CD4-positive, CD25-positive, alpha-beta regulatory T cell (primary cell): Measurements from ENCODE around the gene CABLES1. TPM values are rescaled to one million over a fixed set of nuclear protein-coding genes. Genes with fewer than 3 reads are reported as not detected.
"Not testable (repeated sequence)": the region's sequence is repeated elsewhere in the genome, so short reads cannot be mapped to it uniquely, and the experiment has no call there.

Experiments
- ATAC-seq, 2 donors: fragments of 150-1000 bp; cut with Tn5 transposase; one replicate each; pipeline ENCODE4 v1.10.0; 2021; ENCODE audit warnings: low read depth in 2 of 2, moderate number of reproducible peaks in 2 of 2, moderate library complexity in 1 of 2
- DNase-seq, 3 donors: peaks; one replicate each; pipeline versions ENCODE4 v3.0.0 to v3.0.0-alpha.2; 2012 to 2022; ENCODE audit warnings: mixed read lengths in 1 of 3
- H3K27ac ChIP-seq: one replicate; pipeline ENCODE4 v1.7.0; 2013; ENCODE audit warnings: mild to moderate bottlenecking, low read length; ENCODE audit not compliant: insufficient read depth, poor library complexity, severe bottlenecking
- H3K27me3 ChIP-seq: one replicate; pipeline ENCODE4 v1.7.0; 2013; ENCODE audit warnings: low read length; ENCODE audit not compliant: control insufficient read depth, insufficient read depth
- H3K36me3 ChIP-seq: one replicate; pipeline ENCODE4 v1.7.0; 2013; ENCODE audit warnings: mild to moderate bottlenecking, low read length, moderate library complexity; ENCODE audit not compliant: control insufficient read depth, insufficient read depth
- H3K4me1 ChIP-seq: 2 replicates; pipeline ENCODE4 v1.7.0; 2013; ENCODE audit warnings: mild to moderate bottlenecking, low read length; ENCODE audit not compliant: insufficient read depth, control insufficient read depth, poor library complexity, severe bottlenecking
- H3K4me3 ChIP-seq: one replicate; pipeline ENCODE4 v1.7.0; 2013; ENCODE audit warnings: low read depth, mild to moderate bottlenecking, low read length, moderate library complexity
- H3K9me3 ChIP-seq, 2 experiments: 1 replicate in 1 of 2; 2 replicates in 1 of 2; pipeline ENCODE4 v1.7.0; 2013; ENCODE audit warnings: low read length in 2 of 2, mild to moderate bottlenecking in 1 of 2, moderate library complexity in 1 of 2; ENCODE audit not compliant: control insufficient read depth in 2 of 2
- H3K27ac Mint-ChIP-seq, 3 donors: one replicate each; pipeline ENCODE4 v1.8.0; 2020 to 2022; ENCODE audit warnings: mild to moderate bottlenecking in 3 of 3, mixed read lengths in 3 of 3, moderate library complexity in 2 of 3
- H3K27me3 Mint-ChIP-seq: one replicate; pipeline ENCODE4 v1.8.0; 2022; ENCODE audit warnings: mild to moderate bottlenecking, mixed read lengths
- H3K36me3 Mint-ChIP-seq: one replicate; pipeline ENCODE4 v1.8.0; 2020; ENCODE audit warnings: mixed read lengths
- H3K4me1 Mint-ChIP-seq, 4 donors: one replicate each; pipeline ENCODE4 v1.8.0; 2020 to 2022; ENCODE audit warnings: mixed read lengths in 4 of 4, mild to moderate bottlenecking in 1 of 4
- H3K4me3 Mint-ChIP-seq, 4 donors: one replicate each; pipeline ENCODE4 v1.8.0; 2020 to 2022; ENCODE audit warnings: mild to moderate bottlenecking in 4 of 4, mixed read lengths in 4 of 4, moderate library complexity in 3 of 4
- H3K9me3 Mint-ChIP-seq, 7 donors: one replicate each; pipeline ENCODE4 v1.8.0; 2020 to 2022; ENCODE audit warnings: mixed read lengths in 7 of 7, mild to moderate bottlenecking in 3 of 7, moderate library complexity in 2 of 7
- polyA plus RNA-seq, 4 donors: library from polyadenylated mRNA; unstranded; fragments of 300-500 nt; fragmentation: Illumina TruSeq; gene quantifications; one replicate each; pipeline ENCODE4 v1.2.3, GENCODE V29; 2021
- total RNA-seq: library from RNA; stranded (reverse); gene quantifications from one replicate; pipeline ENCODE4 v1.2.3, GENCODE V29; 2022

CABLES1 gene
- total and polyA plus RNA-seq, 5 donors from 2014 or later = 0.46 to 5.4 TPM; not detected in 3

DNA sequence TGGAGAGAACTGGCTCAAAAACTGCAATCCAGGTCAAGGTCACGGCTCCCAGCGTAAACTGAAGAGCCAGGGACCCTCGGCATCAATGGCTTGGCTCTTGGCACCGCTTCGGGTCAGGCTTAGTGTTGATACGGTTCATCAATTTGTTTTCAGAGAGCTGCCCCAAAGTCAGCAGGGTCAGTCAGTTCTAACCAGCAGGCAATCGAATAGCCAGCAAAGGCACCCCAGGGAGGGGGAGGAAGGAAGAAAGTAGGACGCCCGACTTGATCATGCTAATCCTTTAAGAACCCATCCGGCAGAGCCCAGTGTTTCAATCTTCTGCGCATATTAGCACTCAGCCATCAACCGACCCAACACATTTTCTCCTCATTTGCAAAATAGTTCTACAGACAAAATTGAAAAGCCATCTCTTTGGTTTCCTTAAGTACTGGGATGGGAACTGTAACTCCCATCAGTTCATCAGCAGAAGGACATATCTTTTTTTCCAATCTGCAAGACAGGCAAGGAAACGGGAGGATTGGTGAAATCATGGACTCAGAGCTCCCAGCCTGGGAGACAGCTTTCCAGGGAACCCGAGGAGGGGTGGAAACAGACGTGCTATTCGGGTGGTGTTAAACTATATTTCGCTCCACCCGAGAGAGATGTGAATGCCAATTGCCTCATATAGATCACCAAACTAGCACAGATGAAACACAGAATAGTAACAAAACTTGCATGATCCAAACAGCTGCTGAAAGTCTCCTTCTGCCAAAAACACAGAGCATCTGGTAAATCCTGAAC lies 40.7 kb upstream of the CABLES1 start:
- no peak for ATAC-seq
- H3K27me3 Mint-ChIP-seq = peaks cover 24% of the 10 kb centered on the region
- H3K27ac Mint-ChIP-seq = no peak overlapping the region
- DNase-seq = no peak
- Histone ChIP-seq H3K4me3 (no peak overlapping the region), H3K9me3 (no peaks in the 10 kb centered on the region), H3K36me3 (no peaks in the 10 kb centered on the region), H3K27me3 (no peaks in the 10 kb centered on the region), H3K4me1 (peaks cover 5% of the 10 kb centered on the region), H3K27ac (no peak overlapping the region)
- H3K4me1 Mint-ChIP-seq = peaks cover 5 to 18% (median 7%) of the 10 kb centered on the region in 4 donors
- no peaks in the 10 kb centered on the region for H3K36me3 Mint-ChIP-seq
- no peak overlapping the region for H3K4me3 Mint-ChIP-seq
- no peaks in the 10 kb centered on the region for H3K9me3 Mint-ChIP-seq

DNA sequence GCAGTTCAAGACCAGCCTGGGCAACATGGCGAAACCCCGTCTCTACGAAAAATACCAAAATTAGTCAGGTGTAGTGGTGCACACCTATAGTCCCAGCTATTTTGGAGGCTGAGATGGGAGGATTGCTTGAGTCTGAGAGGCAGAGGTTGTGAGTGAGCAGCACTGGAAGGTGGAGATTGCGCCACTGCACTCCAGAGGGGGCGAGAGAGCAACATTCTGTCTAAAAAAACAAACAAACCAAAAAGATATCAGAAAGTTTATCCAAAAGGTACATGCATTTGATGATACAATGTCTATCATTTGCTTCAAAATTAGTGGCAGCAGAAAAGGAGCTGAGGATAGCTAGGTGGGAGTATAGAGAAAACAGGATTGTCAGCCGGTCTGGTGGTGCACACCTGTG lies 39.8 kb upstream of the CABLES1 start:
- Histone ChIP-seq H3K27me3 (no peaks in the 10 kb centered on the region), H3K27ac (no peak overlapping the region), H3K4me3 (no peak overlapping the region), H3K36me3 (no peaks in the 10 kb centered on the region), H3K9me3 (no peaks in the 10 kb centered on the region), H3K4me1 (peaks cover 5% of the 10 kb centered on the region)
- Mint-ChIP-seq H3K27me3 (peaks cover 20% of the 10 kb centered on the region), H3K27ac (peak overlapping the region in 1 of 3 donors; percentile 63), H3K4me1 (peaks cover 5 to 18% (median 7%) of the 10 kb centered on the region in 4 donors), H3K9me3 (no peaks in the 10 kb centered on the region), H3K36me3 (no peaks in the 10 kb centered on the region), H3K4me3 (no peak overlapping the region)
- DNase-seq = no peak
- ATAC-seq = no peak

DNA sequence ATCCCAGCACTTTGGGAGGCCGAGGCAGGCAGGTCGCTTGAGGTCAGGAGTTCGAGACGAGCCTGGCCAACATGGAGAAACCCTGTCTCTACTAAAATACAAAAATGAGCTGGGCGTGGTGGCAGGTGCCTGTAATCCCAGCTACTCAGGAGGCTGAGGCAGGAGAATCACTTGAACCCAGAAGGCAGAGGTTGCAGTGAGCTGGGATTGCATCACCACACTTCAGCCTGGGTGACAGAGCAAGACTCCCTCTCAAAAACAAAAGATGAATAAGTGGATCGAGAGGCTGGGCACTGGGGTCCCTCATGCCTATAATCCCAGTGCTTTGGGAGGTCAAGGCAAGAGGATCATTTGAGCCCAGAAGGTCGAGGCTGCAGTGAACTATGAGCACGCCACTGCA lies 38.3 kb upstream of the CABLES1 start:
- not testable (repeated sequence) for H3K9me3 ChIP-seq, H3K9me3 Mint-ChIP-seq, H3K4me3 ChIP-seq, H3K4me3 Mint-ChIP-seq, H3K27ac Mint-ChIP-seq, ATAC-seq, H3K36me3 ChIP-seq, H3K36me3 Mint-ChIP-seq, H3K4me1 ChIP-seq, H3K27ac ChIP-seq, DNase-seq, H3K27me3 ChIP-seq
- H3K27me3 Mint-ChIP-seq = peaks cover 26% of the 10 kb centered on the region
- peaks cover 0 to 11% (median under 1%) of the 10 kb centered on the region in 4 donors for H3K4me1 Mint-ChIP-seq

DNA sequence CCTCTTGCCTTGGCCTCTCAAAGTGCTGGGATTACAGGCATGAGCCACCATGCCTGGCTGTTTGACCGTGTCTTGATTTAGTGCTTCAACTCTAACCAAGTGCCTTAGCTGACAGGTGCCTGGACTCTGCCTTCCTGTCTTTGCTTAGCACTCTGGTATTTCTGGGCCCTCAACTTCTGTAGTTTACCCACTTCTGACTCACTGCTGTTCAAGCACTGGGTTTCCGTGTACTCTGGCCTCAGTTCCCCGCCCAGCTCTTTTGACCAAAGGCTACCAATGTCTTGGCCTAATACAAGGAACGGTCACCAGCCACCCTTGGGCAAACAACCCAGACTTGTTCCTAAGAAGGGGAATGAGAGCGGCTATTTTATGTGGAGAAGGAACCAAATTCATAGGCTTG lies 35.7 kb upstream of the CABLES1 start:
- ATAC-seq (no peak), DNase-seq (no peak)
- H3K4me3 Mint-ChIP-seq = no peak overlapping the region
- peaks cover 0 to 5% (median under 1%) of the 10 kb centered on the region in 4 donors for H3K4me1 Mint-ChIP-seq
- no peaks in the 10 kb centered on the region for H3K36me3 ChIP-seq
- peaks cover 0 to 3% (median 0%) of the 10 kb centered on the region in 7 donors for H3K9me3 Mint-ChIP-seq
- peaks cover 19% of the 10 kb centered on the region for H3K27me3 Mint-ChIP-seq
- H3K27ac Mint-ChIP-seq = no peak overlapping the region
- H3K36me3 Mint-ChIP-seq = no peaks in the 10 kb centered on the region
- H3K4me3 ChIP-seq = no peak overlapping the region
- no peaks in the 10 kb centered on the region for H3K9me3 ChIP-seq
- H3K27me3 ChIP-seq = no peaks in the 10 kb centered on the region
- H3K27ac ChIP-seq = no peak overlapping the region
- no peaks in the 10 kb centered on the region for H3K4me1 ChIP-seq

DNA sequence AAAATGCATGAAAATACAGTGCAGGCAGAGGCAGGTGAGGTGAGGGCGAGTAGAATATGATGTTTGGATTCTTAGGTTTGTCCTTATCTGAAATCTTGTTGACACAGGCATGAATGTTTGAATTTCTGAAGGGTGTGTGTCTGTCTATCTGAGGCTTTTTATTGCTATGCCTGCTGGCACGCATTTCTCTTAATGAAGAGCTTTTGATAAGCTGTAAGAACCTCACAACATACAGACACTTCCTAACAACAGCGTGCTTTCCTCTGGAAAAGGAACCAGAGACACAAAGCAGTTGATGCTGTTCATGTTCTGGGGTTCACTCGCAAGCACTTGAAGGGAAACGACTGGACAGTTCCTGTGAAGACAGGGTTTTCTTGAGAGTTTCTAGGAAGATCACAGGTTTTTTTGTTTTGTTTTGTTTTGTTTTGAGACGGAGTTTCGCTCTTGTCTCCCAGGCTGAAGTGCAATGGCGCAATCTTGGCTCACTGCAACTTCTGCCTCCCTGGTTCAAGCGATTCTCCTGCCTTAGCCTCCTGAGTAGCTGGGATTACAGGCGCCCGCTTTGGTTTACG lies 33.3 kb upstream of the CABLES1 start:
- Mint-ChIP-seq H3K27ac (no peak overlapping the region), H3K4me1 (no peaks in the 10 kb centered on the region), H3K36me3 (no peaks in the 10 kb centered on the region), H3K9me3 (peaks cover 0 to 3% (median 0%) of the 10 kb centered on the region in 7 donors), H3K27me3 (peaks cover 12% of the 10 kb centered on the region), H3K4me3 (no peak overlapping the region)
- no peak overlapping the region for H3K27ac ChIP-seq
- no peaks in the 10 kb centered on the region for H3K9me3 ChIP-seq
- DNase-seq (no peak), ATAC-seq (no peak)
- H3K27me3 ChIP-seq = no peaks in the 10 kb centered on the region
- H3K4me3 ChIP-seq = no peak overlapping the region
- H3K4me1 ChIP-seq = no peaks in the 10 kb centered on the region
- H3K36me3 ChIP-seq = no peaks in the 10 kb centered on the region

DNA sequence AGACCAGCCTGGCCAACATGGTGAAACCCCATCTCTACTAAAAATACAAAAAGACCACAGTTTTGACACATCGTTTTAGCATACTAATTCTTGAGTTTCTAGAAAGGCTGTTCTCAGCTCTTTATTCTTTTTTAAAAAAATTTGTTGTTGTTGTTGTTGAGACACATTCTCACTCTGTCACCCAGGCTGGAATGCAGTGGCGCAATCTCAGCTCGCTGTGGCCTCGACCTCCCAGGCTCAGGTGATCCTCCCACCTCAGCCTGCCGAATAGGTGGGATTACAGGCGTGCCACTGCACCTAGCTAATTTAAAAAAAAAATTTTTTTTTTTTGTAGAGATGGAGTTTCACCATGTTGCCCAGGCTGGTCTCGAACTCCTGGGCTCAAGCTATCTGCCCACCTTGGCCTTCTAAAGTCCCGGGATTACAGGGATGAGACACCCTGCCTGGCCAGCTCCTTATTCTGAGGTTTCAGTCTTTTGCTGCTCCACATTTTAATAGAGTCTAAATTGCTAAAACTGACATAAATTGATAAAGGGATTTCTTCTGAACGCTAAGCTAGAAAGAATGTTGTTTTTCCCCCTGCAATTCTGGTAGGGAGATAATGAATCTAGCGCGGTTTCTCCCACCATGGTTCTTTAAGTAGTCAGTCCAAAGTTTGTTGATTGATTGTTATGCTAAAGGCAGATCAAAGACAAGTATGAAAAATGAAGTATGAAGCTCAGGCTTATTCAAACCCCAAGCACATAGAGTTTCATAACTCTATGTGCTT lies 32.6 kb upstream of the CABLES1 start:
- no peaks in the 10 kb centered on the region for H3K9me3 ChIP-seq
- no peaks in the 10 kb centered on the region for H3K27me3 ChIP-seq
- H3K27ac ChIP-seq = no peak overlapping the region
- no peak overlapping the region for H3K4me3 Mint-ChIP-seq
- no peak overlapping the region for H3K4me3 ChIP-seq
- peaks cover 0 to 3% (median 0%) of the 10 kb centered on the region in 7 donors for H3K9me3 Mint-ChIP-seq
- H3K4me1 Mint-ChIP-seq = no peaks in the 10 kb centered on the region
- ATAC-seq (no peak), DNase-seq (no peak)
- no peaks in the 10 kb centered on the region for H3K36me3 ChIP-seq
- peaks cover 14% of the 10 kb centered on the region for H3K27me3 Mint-ChIP-seq
- H3K36me3 Mint-ChIP-seq = no peaks in the 10 kb centered on the region
- no peaks in the 10 kb centered on the region for H3K4me1 ChIP-seq
- H3K27ac Mint-ChIP-seq = no peak overlapping the region

DNA sequence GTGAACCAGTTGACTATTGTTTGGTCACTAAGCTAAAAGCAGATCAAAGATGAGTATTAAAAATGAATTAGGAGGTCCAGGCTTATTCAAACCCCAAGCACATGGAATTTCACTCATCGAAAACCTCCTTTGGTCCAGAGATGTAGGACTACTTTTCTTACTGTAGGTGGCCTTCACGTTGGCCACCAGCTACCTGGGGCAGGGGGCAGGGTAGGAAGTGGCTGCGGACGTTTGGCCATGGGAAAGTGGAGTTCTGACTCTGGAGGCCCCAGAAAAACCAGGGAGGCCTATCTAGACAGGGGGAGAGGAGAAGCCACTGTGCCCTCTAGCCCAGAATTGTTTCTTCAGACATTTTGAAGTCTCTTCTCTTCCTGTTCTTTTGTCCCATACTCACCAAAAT lies 31.8 kb upstream of the CABLES1 start:
- Mint-ChIP-seq H3K27ac (no peak overlapping the region), H3K36me3 (no peaks in the 10 kb centered on the region), H3K4me3 (no peak overlapping the region), H3K9me3 (peaks cover 0 to 3% (median 0%) of the 10 kb centered on the region in 7 donors), H3K27me3 (peaks cover 14% of the 10 kb centered on the region), H3K4me1 (no peaks in the 10 kb centered on the region)
- no peak overlapping the region for H3K27ac ChIP-seq
- ATAC-seq (no peak), DNase-seq (no peak)
- no peaks in the 10 kb centered on the region for H3K4me1 ChIP-seq
- no peak overlapping the region for H3K4me3 ChIP-seq
- H3K9me3 ChIP-seq = no peaks in the 10 kb centered on the region
- no peaks in the 10 kb centered on the region for H3K36me3 ChIP-seq
- H3K27me3 ChIP-seq = no peaks in the 10 kb centered on the region
